ENCODE data around the gene ZNF341.

The ZNF341 gene

GRCh38 chr20:33746325-33746998 lies 14.7 kb downstream of the ZNF341 start:
- no peak overlapping the region for H2AK5ac ChIP-seq (ENCODE audit: low read depth, low read length)
- no peak for DNase-seq (ENCODE audit: low spot score)
- H3K14ac ChIP-seq (ENCODE audit: low read length), result no peak overlapping the region
- H3K23ac ChIP-seq (ENCODE audit: low read depth, low read length, poor library complexity), result no peak overlapping the region
- H2BK12ac ChIP-seq (ENCODE audit: low read length), result no peak overlapping the region
- no CpG with 5 or more reads among the region's 12 CpGs for WGBS, 2 donors (ENCODE audit: extremely low coverage in 2 of 2, insufficient read length in 2 of 2, insufficient replicate concordance in 1 of 2)
- peaks cover 0 to 2% of the 10 kb centered on the region in 2 donors for H3K36me3 ChIP-seq (replicated peaks in 1 of 2; ENCODE audit: control insufficient read depth in 2 of 2, insufficient read depth in 2 of 2, low read length in 2 of 2)
- H3K4me3 ChIP-seq (ENCODE audit: low read length in 2 of 2), result no peak overlapping the region
- H3K79me1 ChIP-seq (ENCODE audit: low read depth, low read length), result no peaks in the 10 kb centered on the region
- H3K27me3 ChIP-seq (ENCODE audit: control insufficient read depth in 3 of 3, insufficient read depth in 3 of 3, low read depth in 1 of 3, low read length in 3 of 3), result no peaks in the 10 kb centered on the region
- no peak overlapping the region for H2AFZ ChIP-seq (ENCODE audit: low read length)
- H2BK120ac ChIP-seq (ENCODE audit: low read depth, low read length), result no peak overlapping the region
- H4K8ac ChIP-seq (ENCODE audit: low read depth, low read length), result no peak overlapping the region
- H3K4ac ChIP-seq (ENCODE audit: low read length), result no peak overlapping the region
- H4K91ac ChIP-seq (ENCODE audit: low read depth, low read length, poor library complexity), result no peak overlapping the region
- H2BK5ac ChIP-seq (ENCODE audit: low read length), result no peak overlapping the region
- H3K18ac ChIP-seq (ENCODE audit: low read length), result no peak overlapping the region
- H3K27ac ChIP-seq (replicated peaks; ENCODE audit: low read length), result no peak overlapping the region
- H2BK15ac ChIP-seq (ENCODE audit: low read length), result no peak overlapping the region
- H3K9ac ChIP-seq (ENCODE audit: low read depth, low read length, poor library complexity), result no peak overlapping the region
- no peak overlapping the region for H3K4me2 ChIP-seq (ENCODE audit: insufficient read depth, low read length, poor library complexity, severe bottlenecking)
- H3K4me1 ChIP-seq (ENCODE audit: control insufficient read depth in 2 of 2, insufficient read depth in 1 of 2, low read depth in 1 of 2, low read length in 2 of 2), result no peaks in the 10 kb centered on the region
- H3K9me3 ChIP-seq (replicated peaks in 1 of 2; ENCODE audit: control insufficient read depth in 2 of 2, insufficient read depth in 1 of 2, low read depth in 1 of 2, low read length in 2 of 2), result peaks cover 0 to 3% of the 10 kb centered on the region in 2 donors

- Histone ChIP-seq H3K27ac (replicated peaks; ENCODE audit: low read length) (no peak overlapping the region), H3K79me1 (ENCODE audit: low read depth, low read length) (no peaks in the 10 kb centered on the region), H3K4me2 (ENCODE audit: insufficient read depth, low read length, poor library complexity, severe bottlenecking) (no peak overlapping the region), H2BK120ac (ENCODE audit: low read depth, low read length) (no peak overlapping the region), H2BK15ac (ENCODE audit: low read length) (no peak overlapping the region), H3K4me3 (ENCODE audit: low read length in 2 of 2) (no peak overlapping the region), H3K4me1 (ENCODE audit: control insufficient read depth in 2 of 2, insufficient read depth in 1 of 2, low read depth in 1 of 2, low read length in 2 of 2) (peaks cover 0 to 6% of the 10 kb centered on the region in 2 donors), H3K9ac (ENCODE audit: low read depth, low read length, poor library complexity) (no peak overlapping the region), H3K9me3 (replicated peaks in 1 of 2; ENCODE audit: control insufficient read depth in 2 of 2, insufficient read depth in 1 of 2, low read depth in 1 of 2, low read length in 2 of 2) (peaks cover 0 to 3% of the 10 kb centered on the region in 2 donors), H3K27me3 (ENCODE audit: control insufficient read depth in 3 of 3, insufficient read depth in 3 of 3, low read depth in 1 of 3, low read length in 3 of 3) (no peaks in the 10 kb centered on the region), H2AK5ac (ENCODE audit: low read depth, low read length) (no peak overlapping the region), H3K4ac (ENCODE audit: low read length) (no peak overlapping the region), H2BK12ac (ENCODE audit: low read length) (no peak overlapping the region), H4K8ac (ENCODE audit: low read depth, low read length) (no peak overlapping the region), H2AFZ (ENCODE audit: low read length) (no peak overlapping the region), H3K36me3 (replicated peaks in 1 of 2; ENCODE audit: control insufficient read depth in 2 of 2, insufficient read depth in 2 of 2, low read length in 2 of 2) (peaks cover 2 to 6% of the 10 kb centered on the region in 2 donors), H3K14ac (ENCODE audit: low read length) (no peak overlapping the region), H3K23ac (ENCODE audit: low read depth, low read length, poor library complexity) (no peak overlapping the region), H4K91ac (ENCODE audit: low read depth, low read length, poor library complexity) (no peak overlapping the region), H3K18ac (ENCODE audit: low read length) (no peak overlapping the region), H2BK5ac (ENCODE audit: low read length) (no peak overlapping the region)
- no peak for DNase-seq (ENCODE audit: low spot score)
- no CpG with 5 or more reads among the region's 4 CpGs for WGBS, 2 donors (ENCODE audit: extremely low coverage in 2 of 2, insufficient read length in 2 of 2, insufficient replicate concordance in 1 of 2)
Observed at GRCh38 chr20:33751775-33752174, 20.0 kb downstream of the ZNF341 start.

GRCh38 chr20:33753143-33753542 lies 21.3 kb downstream of the ZNF341 start:
- Histone ChIP-seq H3K79me1 (ENCODE audit: low read depth, low read length) (no peaks in the 10 kb centered on the region), H3K4me1 (ENCODE audit: control insufficient read depth in 2 of 2, insufficient read depth in 1 of 2, low read depth in 1 of 2, low read length in 2 of 2) (peaks cover 0 to 6% of the 10 kb centered on the region in 2 donors), H2BK120ac (ENCODE audit: low read depth, low read length) (no peak overlapping the region), H3K4ac (ENCODE audit: low read length) (no peak overlapping the region), H3K23ac (ENCODE audit: low read depth, low read length, poor library complexity) (no peak overlapping the region), H2AFZ (ENCODE audit: low read length) (no peak overlapping the region), H3K9me3 (replicated peaks in 1 of 2; ENCODE audit: control insufficient read depth in 2 of 2, insufficient read depth in 1 of 2, low read depth in 1 of 2, low read length in 2 of 2) (peaks cover 3 to 7% of the 10 kb centered on the region in 2 donors), H3K4me3 (ENCODE audit: low read length in 2 of 2) (no peak overlapping the region), H3K9ac (ENCODE audit: low read depth, low read length, poor library complexity) (no peak overlapping the region), H2BK12ac (ENCODE audit: low read length) (no peak overlapping the region), H2AK5ac (ENCODE audit: low read depth, low read length) (no peak overlapping the region), H2BK5ac (ENCODE audit: low read length) (no peak overlapping the region), H3K14ac (ENCODE audit: low read length) (no peak overlapping the region), H4K8ac (ENCODE audit: low read depth, low read length) (no peak overlapping the region), H3K27me3 (ENCODE audit: control insufficient read depth in 3 of 3, insufficient read depth in 3 of 3, low read depth in 1 of 3, low read length in 3 of 3) (no peaks in the 10 kb centered on the region), H3K4me2 (ENCODE audit: insufficient read depth, low read length, poor library complexity, severe bottlenecking) (no peak overlapping the region), H3K18ac (ENCODE audit: low read length) (no peak overlapping the region), H4K91ac (ENCODE audit: low read depth, low read length, poor library complexity) (no peak overlapping the region), H2BK15ac (ENCODE audit: low read length) (no peak overlapping the region), H3K36me3 (replicated peaks in 1 of 2; ENCODE audit: control insufficient read depth in 2 of 2, insufficient read depth in 2 of 2, low read length in 2 of 2) (peaks cover 2 to 6% of the 10 kb centered on the region in 2 donors), H3K27ac (replicated peaks; ENCODE audit: low read length) (no peak overlapping the region)
- DNase-seq (ENCODE audit: low spot score), result no peak
- no CpG with 5 or more reads among the region's 7 CpGs for WGBS, 2 donors (ENCODE audit: extremely low coverage in 2 of 2, insufficient read length in 2 of 2, insufficient replicate concordance in 1 of 2)

- DNase-seq (ENCODE audit: low spot score), result no peak
- no CpG with 5 or more reads among the region's 5 CpGs for WGBS, 2 donors (ENCODE audit: extremely low coverage in 2 of 2, insufficient read length in 2 of 2, insufficient replicate concordance in 1 of 2)
- H3K9me3 ChIP-seq (replicated peaks in 1 of 2; ENCODE audit: control insufficient read depth in 2 of 2, insufficient read depth in 1 of 2, low read depth in 1 of 2, low read length in 2 of 2), result peaks cover under 1 to 7% of the 10 kb centered on the region in 2 donors
Observed at GRCh38 chr20:33753763-33754162, 22.0 kb downstream of the ZNF341 start.

More at GRCh38 chr20:33753763-33754162, 22.0 kb downstream of the ZNF341 start:
- Histone ChIP-seq H4K91ac (ENCODE audit: low read depth, low read length, poor library complexity) (no peak overlapping the region), H2BK15ac (ENCODE audit: low read length) (no peak overlapping the region), H2AK5ac (ENCODE audit: low read depth, low read length) (no peak overlapping the region), H4K8ac (ENCODE audit: low read depth, low read length) (no peak overlapping the region), H3K36me3 (replicated peaks in 1 of 2; ENCODE audit: control insufficient read depth in 2 of 2, insufficient read depth in 2 of 2, low read length in 2 of 2) (peaks cover under 1 to 6% of the 10 kb centered on the region in 2 donors), H3K9ac (ENCODE audit: low read depth, low read length, poor library complexity) (no peak overlapping the region), H3K79me1 (ENCODE audit: low read depth, low read length) (no peaks in the 10 kb centered on the region), H3K23ac (ENCODE audit: low read depth, low read length, poor library complexity) (no peak overlapping the region), H3K18ac (ENCODE audit: low read length) (no peak overlapping the region), H3K27me3 (ENCODE audit: control insufficient read depth in 3 of 3, insufficient read depth in 3 of 3, low read depth in 1 of 3, low read length in 3 of 3) (no peaks in the 10 kb centered on the region), H2BK5ac (ENCODE audit: low read length) (no peak overlapping the region), H3K4me3 (ENCODE audit: low read length in 2 of 2) (no peak overlapping the region), H3K27ac (replicated peaks; ENCODE audit: low read length) (no peak overlapping the region), H2AFZ (ENCODE audit: low read length) (no peak overlapping the region), H3K4ac (ENCODE audit: low read length) (no peak overlapping the region), H3K4me1 (ENCODE audit: control insufficient read depth in 2 of 2, insufficient read depth in 1 of 2, low read depth in 1 of 2, low read length in 2 of 2) (peaks cover 0 to 6% of the 10 kb centered on the region in 2 donors), H3K4me2 (ENCODE audit: insufficient read depth, low read length, poor library complexity, severe bottlenecking) (no peak overlapping the region), H2BK120ac (ENCODE audit: low read depth, low read length) (no peak overlapping the region), H3K14ac (ENCODE audit: low read length) (no peak overlapping the region), H2BK12ac (ENCODE audit: low read length) (no peak overlapping the region)
